Heart left ventricle (tissue), 13 donors: ENCODE data around the gene NECTIN4.
"Not testable (repeated sequence)": the region's sequence is repeated elsewhere in the genome, so short reads cannot be mapped to it uniquely, and the experiment has no call there.

Source experiments
- POLR2A ChIP-seq, 2 donors: fragments of 450-650 bp; IDR thresholded peaks; one replicate each; pipeline ENCODE4 v1.6.1; 2017; ENCODE audit warnings: antibody characterized with exemption in 2 of 2, mild to moderate bottlenecking in 2 of 2, moderate library complexity in 2 of 2
- TF ChIP-seq, protein P1 (sequence below), 12 donors: fragments of 200-600 bp; sonication (generic) in 4 of 12; IDR thresholded peaks; one replicate each; pipeline versions ENCODE4 v1.5.0 to v1.8.0; 2018 to 2022; ENCODE audit warnings: antibody characterized with exemption in 12 of 12, mild to moderate bottlenecking in 5 of 12
- donor health status: ischemic (EF 13 %, LVEDD 7.1; RV severe dilation, severe dysfunction).
- donor health status: DM: no; HTN: yes; CAD: no.
- donor health status: DM: no; HTN: no; CAD: no.
- donor health status: ischemic (EF 25% LVEDD 6.9; RV normal size, moderate dysfunction).
- donor health status: ischemic (EF 25% LVEDD 5.7; RV mildly dilated, moderate dysfunction).
- donor health status: ischemic (EF 35%, LVEDD 5.7; RV mildly dilated, moderate dysfunction).
- donor health status: nonischemic (EF 11% LVEDD 7.7; RV severe dilation, severe dysfunction).
- donor health status: DM: yes; HTN: yes; CAD: no.
- donor health status: PGD.
- donor health status: ischemic (EF 29% LVEDD 5.4; RV normal size, mild dysfunction).
- donor health status: nonischemic (EF 23%, LVEDD 6.1; RV moderate dilation, normal function).

DNA sequence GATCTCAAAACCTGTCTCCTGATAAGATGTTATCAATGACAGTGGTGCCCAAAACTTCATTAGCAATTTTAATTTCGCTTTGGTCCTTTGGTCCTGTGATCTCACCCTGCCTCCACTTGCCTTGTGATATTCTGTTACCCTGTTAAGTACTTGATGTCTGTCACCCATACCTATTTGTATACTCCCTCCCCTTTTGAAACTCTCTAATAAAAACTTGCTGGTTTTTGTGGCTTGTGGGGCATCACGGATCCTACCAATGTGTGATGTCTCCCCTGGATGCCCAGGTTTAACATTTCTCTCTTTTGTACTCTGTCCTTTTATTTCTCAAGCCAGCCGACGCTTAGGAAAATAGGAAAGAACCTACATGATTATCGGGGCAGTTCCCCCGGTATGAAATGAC lies 25.4 kb downstream of the NECTIN4 start:
- TF ChIP-seq, protein P1, sequence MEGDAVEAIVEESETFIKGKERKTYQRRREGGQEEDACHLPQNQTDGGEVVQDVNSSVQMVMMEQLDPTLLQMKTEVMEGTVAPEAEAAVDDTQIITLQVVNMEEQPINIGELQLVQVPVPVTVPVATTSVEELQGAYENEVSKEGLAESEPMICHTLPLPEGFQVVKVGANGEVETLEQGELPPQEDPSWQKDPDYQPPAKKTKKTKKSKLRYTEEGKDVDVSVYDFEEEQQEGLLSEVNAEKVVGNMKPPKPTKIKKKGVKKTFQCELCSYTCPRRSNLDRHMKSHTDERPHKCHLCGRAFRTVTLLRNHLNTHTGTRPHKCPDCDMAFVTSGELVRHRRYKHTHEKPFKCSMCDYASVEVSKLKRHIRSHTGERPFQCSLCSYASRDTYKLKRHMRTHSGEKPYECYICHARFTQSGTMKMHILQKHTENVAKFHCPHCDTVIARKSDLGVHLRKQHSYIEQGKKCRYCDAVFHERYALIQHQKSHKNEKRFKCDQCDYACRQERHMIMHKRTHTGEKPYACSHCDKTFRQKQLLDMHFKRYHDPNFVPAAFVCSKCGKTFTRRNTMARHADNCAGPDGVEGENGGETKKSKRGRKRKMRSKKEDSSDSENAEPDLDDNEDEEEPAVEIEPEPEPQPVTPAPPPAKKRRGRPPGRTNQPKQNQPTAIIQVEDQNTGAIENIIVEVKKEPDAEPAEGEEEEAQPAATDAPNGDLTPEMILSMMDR (IDR thresholded peaks at IDR 0.05) = not testable (repeated sequence)
- TF ChIP-seq POLR2A (IDR thresholded peaks at IDR 0.05) = not testable (repeated sequence)
